Measurements from ENCODE around the gene XXYLT1.

The XXYLT1 gene

DNA sequence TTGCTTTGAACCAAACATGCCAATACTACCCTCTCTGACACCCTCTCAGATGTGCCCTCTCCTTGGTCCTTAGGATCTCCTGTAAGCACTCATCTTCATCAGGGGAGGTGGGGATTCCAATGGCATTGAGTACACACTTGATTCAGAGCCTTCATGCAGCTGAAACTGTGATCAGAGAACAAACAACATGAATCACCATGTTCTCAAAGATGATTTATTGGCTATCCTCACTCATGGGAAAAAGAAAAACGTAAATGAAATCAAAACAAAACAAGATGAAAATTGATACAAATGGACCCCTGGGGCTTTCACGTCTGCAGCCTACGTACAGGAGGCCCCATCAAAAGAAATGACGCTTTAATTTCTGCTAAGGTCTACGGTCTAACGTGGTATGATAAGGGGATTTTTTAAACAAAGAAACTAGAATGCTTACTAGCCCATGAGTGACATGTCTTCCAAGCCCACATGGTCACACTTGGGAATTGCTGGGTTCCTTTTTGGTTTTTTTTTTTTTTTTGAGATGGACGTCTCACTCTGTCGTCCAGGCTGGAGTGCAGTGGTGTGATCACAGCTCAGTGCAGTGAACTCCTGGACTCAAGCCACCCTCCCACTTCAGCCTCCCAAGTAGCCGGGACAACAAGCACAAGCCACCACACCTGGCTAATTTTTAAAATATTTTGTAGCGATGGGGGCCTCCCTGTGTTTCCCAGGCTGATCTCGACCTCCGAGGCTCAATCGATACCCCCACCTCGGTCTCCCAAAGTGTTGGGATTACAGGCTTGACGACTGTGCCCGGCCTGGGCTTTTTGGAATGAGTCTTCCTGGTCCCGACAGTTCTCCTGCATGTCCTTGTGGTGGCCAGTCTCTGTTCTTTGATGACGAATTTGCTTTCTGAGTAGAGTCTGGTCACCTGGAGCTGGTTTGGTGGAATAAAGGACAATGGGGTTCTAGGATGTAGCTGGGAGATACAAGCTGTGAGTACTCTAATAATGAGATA is 202.6 kb downstream of the XXYLT1 start:
- Histone ChIP-seq H3K9ac (ENCODE audit: insufficient read length, low read depth) (no peak overlapping the region), H3K9me3 (ENCODE audit: insufficient read depth, low read length) (no peaks in the 10 kb centered on the region), H3K27me3 (ENCODE audit: insufficient read depth, insufficient read length) (no peaks in the 10 kb centered on the region), H3K36me3 (ENCODE audit: insufficient read depth, insufficient read length, low read length) (peaks cover 41% of the 10 kb centered on the region), H3K4me1 (ENCODE audit: insufficient read depth, insufficient read length) (no peaks in the 10 kb centered on the region), H3K4me3 (ENCODE audit: insufficient read length, low read depth) (no peak overlapping the region)
- no peak for DNase-seq (ENCODE audit: low read depth, low spot score)
- TF ChIP-seq YY1 (IDR thresholded peaks at IDR 0.05; ENCODE audit: insufficient read depth, insufficient read length) (no peak), ZNF274 (IDR thresholded peaks at IDR 0.05; ENCODE audit: low read depth, low read length) (no peak), SUZ12 (IDR thresholded peaks at IDR 0.05; ENCODE audit: extremely low read depth, insufficient read depth, insufficient read length) (no peak)

DNA sequence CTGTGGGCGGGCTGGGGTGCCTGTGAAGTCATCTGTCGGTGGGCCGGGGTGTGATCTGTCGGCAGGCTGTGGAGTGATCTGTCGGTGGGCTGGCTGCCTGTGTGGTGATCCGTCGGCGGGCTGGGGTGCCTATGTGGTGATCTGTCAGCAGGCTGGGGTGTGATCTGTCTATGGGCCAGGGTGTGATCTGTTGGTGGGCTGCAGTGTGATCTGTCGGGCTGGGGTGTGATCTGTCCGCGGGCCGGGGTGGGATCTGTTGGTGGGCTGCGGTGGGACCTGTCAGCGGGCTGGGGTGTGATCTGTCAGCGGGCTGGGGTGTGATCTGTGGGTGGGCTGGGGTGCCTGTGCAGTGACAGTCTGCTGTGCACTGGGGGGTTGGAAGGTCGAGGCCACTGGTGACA is 204.5 kb downstream of the XXYLT1 start:
- Histone ChIP-seq H3K9me3 (ENCODE audit: insufficient read depth, low read length) (no peaks in the 10 kb centered on the region), H3K9ac (ENCODE audit: insufficient read length, low read depth) (no peak overlapping the region), H3K4me1 (ENCODE audit: insufficient read depth, insufficient read length) (peaks cover 8% of the 10 kb centered on the region), H3K4me3 (ENCODE audit: insufficient read length, low read depth) (no peak overlapping the region), H3K27me3 (ENCODE audit: insufficient read depth, insufficient read length) (no peaks in the 10 kb centered on the region), H3K36me3 (ENCODE audit: insufficient read depth, insufficient read length, low read length) (peaks cover 34% of the 10 kb centered on the region)
- DNase-seq (ENCODE audit: low read depth, low spot score) = no peak
- TF ChIP-seq SUZ12 (IDR thresholded peaks at IDR 0.05; ENCODE audit: extremely low read depth, insufficient read depth, insufficient read length) (no peak), ZNF274 (IDR thresholded peaks at IDR 0.05; ENCODE audit: low read depth, low read length) (no peak), YY1 (IDR thresholded peaks at IDR 0.05; ENCODE audit: insufficient read depth, insufficient read length) (no peak)

DNA sequence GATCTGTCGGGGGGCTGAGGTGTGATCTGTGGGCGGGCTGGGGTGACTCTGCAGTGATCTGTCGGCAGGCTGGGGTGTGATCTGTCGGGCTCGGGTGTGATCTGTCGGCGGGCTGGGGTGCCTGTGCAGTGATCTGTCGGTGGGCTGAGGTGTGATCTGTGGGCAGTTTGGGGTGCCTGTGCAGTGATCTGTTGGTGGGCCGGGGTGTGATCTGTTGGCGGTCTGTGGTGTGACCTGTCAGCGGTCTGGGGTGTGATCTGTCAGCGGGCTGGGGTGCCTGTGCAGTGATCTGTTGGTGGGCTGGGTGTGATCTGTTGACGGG is 205.1 kb downstream of the XXYLT1 start:
- Histone ChIP-seq H3K9ac (ENCODE audit: insufficient read length, low read depth) (no peak overlapping the region), H3K4me1 (ENCODE audit: insufficient read depth, insufficient read length) (peaks cover 14% of the 10 kb centered on the region), H3K27me3 (ENCODE audit: insufficient read depth, insufficient read length) (no peaks in the 10 kb centered on the region), H3K4me3 (ENCODE audit: insufficient read length, low read depth) (no peak overlapping the region), H3K9me3 (ENCODE audit: insufficient read depth, low read length) (no peaks in the 10 kb centered on the region), H3K36me3 (ENCODE audit: insufficient read depth, insufficient read length, low read length) (peaks cover 32% of the 10 kb centered on the region)
- TF ChIP-seq SUZ12 (IDR thresholded peaks at IDR 0.05; ENCODE audit: extremely low read depth, insufficient read depth, insufficient read length) (no peak), YY1 (IDR thresholded peaks at IDR 0.05; ENCODE audit: insufficient read depth, insufficient read length) (no peak), ZNF274 (IDR thresholded peaks at IDR 0.05; ENCODE audit: low read depth, low read length) (no peak)
- no peak for DNase-seq (ENCODE audit: low read depth, low spot score)

DNA sequence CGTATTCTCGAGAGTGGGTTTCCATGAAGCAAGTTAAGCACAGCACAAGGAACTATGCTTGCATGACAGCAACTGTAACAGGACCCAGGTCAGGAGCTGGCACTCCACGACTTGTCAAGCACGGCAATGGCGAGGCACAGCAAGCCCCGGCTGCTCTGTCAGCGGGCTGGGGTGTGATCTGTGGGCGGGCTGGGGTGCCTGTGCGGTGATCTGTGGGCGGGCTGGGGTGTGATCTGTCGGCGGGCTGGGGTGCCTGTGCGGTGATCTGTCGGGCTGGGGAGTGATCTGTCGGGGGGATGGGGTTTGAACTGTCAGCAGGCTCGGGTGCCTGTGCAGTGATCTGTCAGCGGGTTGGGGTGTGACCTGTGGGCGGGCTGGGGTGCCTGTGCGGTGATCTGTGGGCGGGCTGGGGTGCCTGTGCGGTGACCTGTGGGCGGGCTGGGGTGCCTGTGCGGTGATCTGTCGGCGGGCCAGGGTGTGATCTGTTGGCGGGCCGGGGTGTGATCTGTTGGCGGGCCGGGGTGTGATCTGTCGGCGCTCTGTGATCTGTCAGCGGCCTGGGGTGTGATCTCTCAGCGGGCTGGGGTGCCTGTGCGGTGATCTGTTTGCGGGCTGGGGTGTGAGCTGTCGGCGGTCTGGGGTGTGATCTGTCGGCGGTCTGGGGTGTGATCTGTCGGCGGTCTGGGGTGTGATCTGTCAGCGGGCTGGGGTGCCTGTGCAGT is 205.7 kb downstream of the XXYLT1 start:
- Histone ChIP-seq H3K4me1 (ENCODE audit: insufficient read depth, insufficient read length) (peaks cover 14% of the 10 kb centered on the region), H3K9ac (ENCODE audit: insufficient read length, low read depth) (no peak overlapping the region), H3K36me3 (ENCODE audit: insufficient read depth, insufficient read length, low read length) (peaks cover 32% of the 10 kb centered on the region), H3K9me3 (ENCODE audit: insufficient read depth, low read length) (no peaks in the 10 kb centered on the region), H3K27me3 (ENCODE audit: insufficient read depth, insufficient read length) (no peaks in the 10 kb centered on the region), H3K4me3 (ENCODE audit: insufficient read length, low read depth) (no peak overlapping the region)
- DNase-seq (ENCODE audit: low read depth, low spot score) = no peak
- no peak for TF ChIP-seq ZNF274 (IDR thresholded peaks at IDR 0.05; ENCODE audit: low read depth, low read length)
- no peak for TF ChIP-seq YY1 (IDR thresholded peaks at IDR 0.05; ENCODE audit: insufficient read depth, insufficient read length)
- no peak for TF ChIP-seq SUZ12 (IDR thresholded peaks at IDR 0.05; ENCODE audit: extremely low read depth, insufficient read depth, insufficient read length)

DNA sequence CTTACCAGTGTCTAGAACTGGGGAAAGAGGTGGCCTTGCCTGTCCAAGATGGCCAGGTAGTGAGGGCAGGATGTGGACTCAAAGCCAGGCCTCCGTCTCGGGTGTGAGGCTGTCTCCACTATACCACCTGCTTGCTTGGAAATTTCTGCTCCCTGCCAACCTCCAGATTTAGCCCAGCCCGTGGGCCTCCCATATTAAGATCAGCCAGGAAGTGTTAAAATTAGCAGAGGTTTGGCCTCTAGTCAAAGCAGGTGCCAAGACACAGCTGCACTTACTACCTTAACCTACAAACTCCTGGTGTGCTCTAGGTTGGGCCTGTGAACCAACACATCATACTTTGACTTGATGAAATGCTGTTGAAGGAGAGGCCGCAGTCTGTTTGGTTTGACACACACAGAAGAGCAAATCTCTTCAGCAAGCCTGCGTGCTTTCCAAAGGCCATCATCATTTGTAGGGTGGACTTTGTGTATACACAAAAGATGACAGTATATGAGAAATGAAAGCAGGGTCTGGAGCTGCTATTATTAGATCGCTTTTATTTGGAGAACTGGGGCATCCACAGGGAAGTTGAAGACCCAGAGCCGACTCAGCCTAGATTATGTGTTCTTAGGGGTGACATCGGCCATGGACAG is 206.5 kb downstream of the XXYLT1 start:
- no peaks in the 10 kb centered on the region for H3K9me3 ChIP-seq (ENCODE audit: insufficient read depth, low read length)
- H3K9ac ChIP-seq (ENCODE audit: insufficient read length, low read depth) = no peak overlapping the region
- H3K27me3 ChIP-seq (ENCODE audit: insufficient read depth, insufficient read length) = no peaks in the 10 kb centered on the region
- peaks cover 14% of the 10 kb centered on the region for H3K4me1 ChIP-seq (ENCODE audit: insufficient read depth, insufficient read length)
- TF ChIP-seq ZNF274 (IDR thresholded peaks at IDR 0.05; ENCODE audit: low read depth, low read length) (no peak), SUZ12 (IDR thresholded peaks at IDR 0.05; ENCODE audit: extremely low read depth, insufficient read depth, insufficient read length) (no peak), YY1 (IDR thresholded peaks at IDR 0.05; ENCODE audit: insufficient read depth, insufficient read length) (no peak)
- H3K36me3 ChIP-seq (ENCODE audit: insufficient read depth, insufficient read length, low read length) = peaks cover 26% of the 10 kb centered on the region
- DNase-seq (ENCODE audit: low read depth, low spot score) = no peak
- no peak overlapping the region for H3K4me3 ChIP-seq (ENCODE audit: insufficient read length, low read depth)

DNA sequence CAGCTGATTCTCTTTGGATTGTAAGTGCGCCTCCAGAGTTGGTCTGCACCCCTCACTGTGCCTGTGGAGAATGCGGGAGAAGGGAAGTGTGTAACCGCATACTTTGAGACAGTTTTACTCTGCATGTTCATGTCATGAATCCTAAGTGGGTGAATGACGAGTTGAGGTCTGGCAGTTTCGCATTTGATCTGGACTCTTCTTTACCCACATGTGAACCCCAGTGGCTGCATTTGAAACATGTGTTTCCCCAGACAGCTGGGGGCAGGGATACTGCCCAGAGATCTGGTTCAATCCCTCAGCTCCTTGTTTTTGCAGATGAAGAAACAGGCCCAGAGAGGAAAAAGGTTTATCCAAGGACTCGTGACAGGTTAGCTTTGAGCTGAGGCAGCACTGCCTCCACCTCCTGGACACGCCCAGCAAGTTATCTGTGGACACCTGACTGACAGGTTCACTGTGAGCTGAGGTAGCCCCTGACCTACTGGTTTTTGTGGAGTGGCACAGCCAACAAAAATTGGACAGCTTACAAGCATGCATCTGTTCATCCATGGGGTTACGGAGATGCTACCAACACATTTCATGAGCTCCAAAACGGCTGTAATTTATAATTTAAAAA is 207.3 kb downstream of the XXYLT1 start:
- H3K9me3 ChIP-seq (ENCODE audit: insufficient read depth, low read length) = no peaks in the 10 kb centered on the region
- TF ChIP-seq YY1 (IDR thresholded peaks at IDR 0.05; ENCODE audit: insufficient read depth, insufficient read length) (no peak), ZNF274 (IDR thresholded peaks at IDR 0.05; ENCODE audit: low read depth, low read length) (no peak), SUZ12 (IDR thresholded peaks at IDR 0.05; ENCODE audit: extremely low read depth, insufficient read depth, insufficient read length) (no peak)
- H3K36me3 ChIP-seq (ENCODE audit: insufficient read depth, insufficient read length, low read length) = peaks cover 19% of the 10 kb centered on the region
- no peak overlapping the region for H3K9ac ChIP-seq (ENCODE audit: insufficient read length, low read depth)
- H3K4me1 ChIP-seq (ENCODE audit: insufficient read depth, insufficient read length) = peaks cover 14% of the 10 kb centered on the region
- no peaks in the 10 kb centered on the region for H3K27me3 ChIP-seq (ENCODE audit: insufficient read depth, insufficient read length)
- no peak overlapping the region for H3K4me3 ChIP-seq (ENCODE audit: insufficient read length, low read depth)
- no peak for DNase-seq (ENCODE audit: low read depth, low spot score)
